Measurements from ENCODE around the gene KREMEN1. TPM values are rescaled to one million over a fixed set of nuclear protein-coding genes. Genes with fewer than 3 reads are reported as not detected.

The KREMEN1 gene
- total RNA-seq, 1 donor from 2014 or later = 23.3 TPM

GRCh38 chr22:29190051-29190450, 117.2 kb downstream of the KREMEN1 start:
- peak; percentile 48 for DNase-seq
- TF ChIP-seq CTCF (IDR thresholded peaks at IDR 0.05) = no peak
- H3K36me3 ChIP-seq = no peaks in the 10 kb centered on the region
- no peak overlapping the region for H3K4me3 ChIP-seq
- no peaks in the 10 kb centered on the region for H3K27me3 ChIP-seq
- H3K4me1 ChIP-seq = no peaks in the 10 kb centered on the region
- intact Hi-C loops (cut with DNase I) = no loop called here
- no peak for ATAC-seq
- H3K27ac ChIP-seq = no peak overlapping the region
- no peaks in the 10 kb centered on the region for H3K9me3 ChIP-seq

GRCh38 chr22:29190918-29191317, 118.1 kb downstream of the KREMEN1 start:
- TF ChIP-seq CTCF (IDR thresholded peaks at IDR 0.05) = no peak
- no peak overlapping the region for H3K27ac ChIP-seq
- no peaks in the 10 kb centered on the region for H3K27me3 ChIP-seq
- no peaks in the 10 kb centered on the region for H3K4me1 ChIP-seq
- H3K4me3 ChIP-seq = no peak overlapping the region
- intact Hi-C loops (cut with DNase I) = no loop called here
- H3K9me3 ChIP-seq = no peaks in the 10 kb centered on the region
- peak; percentile 7 for DNase-seq
- H3K36me3 ChIP-seq = no peaks in the 10 kb centered on the region
- ATAC-seq = no peak

- no peak for ATAC-seq
- intact Hi-C loops (cut with DNase I) = no loop called here
- H3K4me3 ChIP-seq = no peak overlapping the region
- no peak overlapping the region for H3K27ac ChIP-seq
- no peaks in the 10 kb centered on the region for H3K9me3 ChIP-seq
- no peaks in the 10 kb centered on the region for H3K27me3 ChIP-seq
- no peak for TF ChIP-seq CTCF (IDR thresholded peaks at IDR 0.05)
- DNase-seq = no peak
- no peaks in the 10 kb centered on the region for H3K4me1 ChIP-seq
- H3K36me3 ChIP-seq = no peaks in the 10 kb centered on the region
These were observed 120.2 kb downstream of the KREMEN1 start for GRCh38 chr22:29193021-29193420.

GRCh38 chr22:29194184-29194583, 121.3 kb downstream of the KREMEN1 start:
- no peak for DNase-seq
- H3K4me3 ChIP-seq = no peak overlapping the region
- no peaks in the 10 kb centered on the region for H3K36me3 ChIP-seq
- intact Hi-C loops (cut with DNase I) = no loop called here
- no peak for ATAC-seq
- no peak overlapping the region for H3K27ac ChIP-seq
- H3K27me3 ChIP-seq = no peaks in the 10 kb centered on the region
- H3K4me1 ChIP-seq = no peaks in the 10 kb centered on the region
- TF ChIP-seq CTCF (IDR thresholded peaks at IDR 0.05) = no peak
- no peaks in the 10 kb centered on the region for H3K9me3 ChIP-seq

GRCh38 chr22:29195118-29195963, 122.5 kb downstream of the KREMEN1 start:
- intact Hi-C loops (cut with DNase I) = no loop called here
- no peak overlapping the region for H3K4me3 ChIP-seq
- no peak for TF ChIP-seq CTCF (IDR thresholded peaks at IDR 0.05)
- H3K36me3 ChIP-seq = no peaks in the 10 kb centered on the region
- ATAC-seq = peak; percentile 46
- no peaks in the 10 kb centered on the region for H3K27me3 ChIP-seq
- H3K9me3 ChIP-seq = no peaks in the 10 kb centered on the region
- no peaks in the 10 kb centered on the region for H3K4me1 ChIP-seq
- peak; percentile 37 for DNase-seq
- H3K27ac ChIP-seq = no peak overlapping the region

Data from upper lobe of right lung (tissue), 1 donor.